ENCODE data around the gene CDKAL1. TPM values are rescaled to one million over a fixed set of nuclear protein-coding genes. Genes with fewer than 3 reads are reported as not detected.

CDKAL1 gene
- total and polyA plus RNA-seq, 10 of the 15 experiments (the other 5 are each of a cell fraction or from before 2014, with no cell fraction given), result 10.7 to 26.9 (median 17.3) TPM

GRCh38 chr6:20672038-20672437, 137.8 kb downstream of the CDKAL1 start:
- FAIRE-seq, result no peak
- Histone ChIP-seq H3K4me2 (ENCODE audit: control insufficient read depth, insufficient read depth) (no peak overlapping the region), H3K27ac (ENCODE audit: control insufficient read depth, insufficient read depth) (no peak overlapping the region), H3K4me3 (no peak overlapping the region), H3K79me2 (ENCODE audit: control insufficient read depth, insufficient read depth, low read length) (no peaks in the 10 kb centered on the region), H3K4me1 (ENCODE audit: control insufficient read depth, insufficient read depth, low read length) (peaks cover 3% of the 10 kb centered on the region; the same call in 1 of the 2 replicates), H4K20me1 (ENCODE audit: control insufficient read depth, insufficient read depth) (no peaks in the 10 kb centered on the region), H3K9ac (ENCODE audit: control insufficient read depth, insufficient read depth, low read length) (no peak overlapping the region), H3K9me3 (replicated peaks; ENCODE audit: control insufficient read depth, insufficient read depth, low read length) (no peaks in the 10 kb centered on the region), H2AFZ (ENCODE audit: control insufficient read depth, low read depth, low read length) (no peak overlapping the region), H3K27me3 (replicated peaks in 1 of 2; ENCODE audit: control insufficient read depth in 2 of 2, insufficient read depth in 2 of 2, low read length in 1 of 2) (no peaks in the 10 kb centered on the region), H3K36me3 (ENCODE audit: control insufficient read depth in 2 of 2, insufficient read depth in 2 of 2, low read length in 1 of 2) (no peaks in the 10 kb centered on the region)
- no peak for DNase-seq (ENCODE audit: low read depth, low spot score)
- ChIA-PET RAD21 (ENCODE audit: unreplicated experiment) (interaction anchor here (0.6 kb wide), 1 partner anchor 1522 kb away, joined by 3 read pairs; no protein-coding TSS in a partner anchor), POLR2A (no interaction called here), SMC1A (ENCODE audit: uncharacterized antibody, unreplicated experiment) (no interaction called here), CTCF (no interaction called here)
- no peak for ATAC-seq
- no TSS peak for BruUV-seq (replicated peaks)
- TF ChIP-seq BRCA1 (IDR thresholded peaks at IDR 0.05; ENCODE audit: low read depth, low read length) (no peak), E4F1 (IDR thresholded peaks at IDR 0.05; ENCODE audit: borderline replicate concordance, partially characterized antibody) (no peak), PAX8 (IDR thresholded peaks at IDR 0.05) (no peak), CHD4 (IDR thresholded peaks at IDR 0.05) (no peak), NR2C2 (IDR thresholded peaks at IDR 0.05; ENCODE audit: borderline replicate concordance, control insufficient read depth, insufficient read length, low read depth) (no peak), MLLT1 (IDR thresholded peaks at IDR 0.05) (no peak), CREM (IDR thresholded peaks at IDR 0.05; ENCODE audit: low read depth) (no peak), MEF2B (IDR thresholded peaks at IDR 0.05; ENCODE audit: partially characterized antibody, poor library complexity, severe bottlenecking) (no peak), IRF4 (IDR thresholded peaks at IDR 0.05; ENCODE audit: low read depth, low read length) (no peak), GATAD2B (conservative IDR thresholded peaks at IDR 0.05; ENCODE audit: low read depth) (no peak), CHD2 (IDR thresholded peaks at IDR 0.05; ENCODE audit: borderline replicate concordance, low read depth, low read length) (no peak), SMARCA5 (IDR thresholded peaks at IDR 0.05) (no peak), ZNF622 (IDR thresholded peaks at IDR 0.05) (no peak)
- intact Hi-C loops (cut with micrococcal nuclease; ENCODE audit: unreplicated experiment), result no loop called here
- WGBS (ENCODE audit: insufficient coverage, insufficient replicate concordance, low lambda C conversion rate, missing lambda C conversion rate), result 94% methylated on average over 2 of the region's 2 CpGs
- in situ Hi-C loops (cut with MboI), result no loop called here
